Measurements from ENCODE around the gene FSTL4.

- TF ChIP-seq CTCF (IDR thresholded peaks at IDR 0.05) (no peak), POLR2A (IDR thresholded peaks at IDR 0.05) (no peak)
Observed at GRCh38 chr5:133391354-133392136, 220.8 kb downstream of the FSTL4 start.

All from lower leg skin (tissue), 3 donors.